ENCODE data around the gene ZNF316.

Gene ZNF316

DNA sequence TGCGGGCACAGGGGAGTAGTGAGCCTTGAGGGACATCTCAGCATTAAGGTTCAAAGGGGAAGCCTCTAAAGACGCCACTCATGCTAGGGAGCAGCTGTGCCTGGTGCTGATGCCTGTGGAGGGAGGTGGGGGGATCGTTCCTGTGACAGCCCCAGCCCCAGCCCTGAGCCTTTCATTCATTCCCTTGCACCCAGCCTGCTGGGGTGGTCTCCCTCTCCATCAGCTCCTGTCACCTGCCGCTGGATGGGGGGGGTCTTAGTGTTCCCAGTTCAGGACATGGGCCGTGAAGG, 11.6 kb downstream of the ZNF316 start:
- no peak for DNase-seq (ENCODE audit: low spot score)
- TF ChIP-seq, protein P1, sequence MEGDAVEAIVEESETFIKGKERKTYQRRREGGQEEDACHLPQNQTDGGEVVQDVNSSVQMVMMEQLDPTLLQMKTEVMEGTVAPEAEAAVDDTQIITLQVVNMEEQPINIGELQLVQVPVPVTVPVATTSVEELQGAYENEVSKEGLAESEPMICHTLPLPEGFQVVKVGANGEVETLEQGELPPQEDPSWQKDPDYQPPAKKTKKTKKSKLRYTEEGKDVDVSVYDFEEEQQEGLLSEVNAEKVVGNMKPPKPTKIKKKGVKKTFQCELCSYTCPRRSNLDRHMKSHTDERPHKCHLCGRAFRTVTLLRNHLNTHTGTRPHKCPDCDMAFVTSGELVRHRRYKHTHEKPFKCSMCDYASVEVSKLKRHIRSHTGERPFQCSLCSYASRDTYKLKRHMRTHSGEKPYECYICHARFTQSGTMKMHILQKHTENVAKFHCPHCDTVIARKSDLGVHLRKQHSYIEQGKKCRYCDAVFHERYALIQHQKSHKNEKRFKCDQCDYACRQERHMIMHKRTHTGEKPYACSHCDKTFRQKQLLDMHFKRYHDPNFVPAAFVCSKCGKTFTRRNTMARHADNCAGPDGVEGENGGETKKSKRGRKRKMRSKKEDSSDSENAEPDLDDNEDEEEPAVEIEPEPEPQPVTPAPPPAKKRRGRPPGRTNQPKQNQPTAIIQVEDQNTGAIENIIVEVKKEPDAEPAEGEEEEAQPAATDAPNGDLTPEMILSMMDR (IDR thresholded peaks at IDR 0.05; ENCODE audit: extremely low read depth, missing control alignments) = no peak

DNA sequence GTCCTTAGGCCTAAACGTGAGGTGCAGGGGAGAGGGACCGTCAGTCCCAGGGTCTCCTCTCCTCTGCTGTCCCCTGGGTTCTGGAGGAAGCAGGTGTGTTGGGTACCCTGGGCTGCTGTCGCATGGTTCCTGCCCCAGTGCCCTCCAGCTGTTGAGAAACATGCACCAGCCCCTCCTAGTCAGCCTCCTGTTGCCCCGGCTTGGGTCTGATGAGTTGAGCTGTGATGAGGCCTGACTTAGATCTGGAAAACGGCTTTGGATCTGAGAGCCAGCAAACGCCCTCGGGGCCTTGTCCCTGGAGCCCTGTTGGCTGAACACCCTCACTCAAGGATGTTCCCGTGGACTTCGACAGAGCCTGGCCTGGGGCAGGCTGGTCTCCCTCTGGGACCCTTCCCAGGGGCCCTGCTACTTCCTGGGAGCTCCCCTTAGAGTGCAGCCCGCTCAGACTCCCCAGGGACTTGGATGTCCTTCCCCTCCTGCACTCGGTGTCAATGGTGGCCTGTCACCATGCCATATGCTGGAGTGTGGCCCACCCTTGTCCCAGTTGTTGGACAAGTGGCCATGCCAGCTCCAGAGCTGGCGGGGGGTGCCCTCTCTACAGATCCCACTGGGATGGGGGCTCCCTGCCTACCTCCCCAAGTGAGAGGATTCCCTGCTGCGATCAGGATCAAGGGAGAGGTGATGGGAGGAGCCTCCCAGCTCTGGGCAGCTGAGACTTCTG, 12.3 kb downstream of the ZNF316 start:
- TF ChIP-seq, protein P1 (IDR thresholded peaks at IDR 0.05; ENCODE audit: extremely low read depth, missing control alignments) = no peak
- no peak for DNase-seq (ENCODE audit: low spot score)

DNA sequence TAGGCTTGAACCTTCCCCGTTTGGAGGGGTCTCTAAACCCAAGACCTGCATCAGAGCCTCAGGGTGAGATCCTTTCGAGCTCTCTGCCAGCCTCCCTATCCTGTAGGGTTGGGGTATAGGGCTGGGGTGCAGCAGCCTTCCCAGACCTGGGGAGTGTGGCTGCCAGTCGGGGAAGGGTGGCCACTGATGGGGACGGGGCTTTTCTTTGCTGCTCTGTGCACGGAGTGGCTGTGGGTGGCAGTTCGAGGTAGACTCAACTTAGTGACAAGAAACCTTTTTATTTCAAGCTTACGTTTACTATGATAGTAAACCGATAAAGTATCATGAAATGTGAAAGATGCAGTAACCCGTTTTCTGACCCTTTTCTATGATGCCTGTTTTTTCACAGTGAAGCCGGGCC, 13.0 kb downstream of the ZNF316 start:
- TF ChIP-seq, protein P1 (IDR thresholded peaks at IDR 0.05; ENCODE audit: extremely low read depth, missing control alignments) = no peak
- no peak for DNase-seq (ENCODE audit: low spot score)

DNA sequence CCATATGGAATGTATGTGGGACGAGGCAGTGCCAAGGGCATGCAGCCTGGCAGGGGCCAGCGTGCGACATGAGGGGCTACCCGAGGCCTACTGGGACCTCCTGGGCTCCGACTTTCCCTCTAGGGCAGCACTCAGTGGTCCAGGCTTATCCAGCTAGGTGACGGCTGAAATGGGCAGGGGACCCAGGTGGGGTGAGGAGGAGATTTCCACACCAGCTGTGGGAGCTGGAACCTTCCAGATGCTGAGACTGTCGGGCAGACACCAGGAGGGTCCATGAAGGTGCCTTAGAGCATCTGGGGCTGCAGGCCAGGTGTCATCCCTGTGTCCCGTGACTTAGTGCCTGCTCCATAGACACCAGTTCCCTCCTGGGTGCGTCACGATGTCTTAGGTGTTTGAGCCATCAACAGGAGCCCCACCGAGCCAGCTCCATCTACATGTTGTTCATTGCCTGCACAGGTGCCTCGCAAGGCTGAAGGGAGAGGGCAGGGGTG, 13.4 kb downstream of the ZNF316 start:
- TF ChIP-seq, protein P1 (IDR thresholded peaks at IDR 0.05; ENCODE audit: extremely low read depth, missing control alignments) = no peak
- DNase-seq (ENCODE audit: low spot score) = no peak

DNA sequence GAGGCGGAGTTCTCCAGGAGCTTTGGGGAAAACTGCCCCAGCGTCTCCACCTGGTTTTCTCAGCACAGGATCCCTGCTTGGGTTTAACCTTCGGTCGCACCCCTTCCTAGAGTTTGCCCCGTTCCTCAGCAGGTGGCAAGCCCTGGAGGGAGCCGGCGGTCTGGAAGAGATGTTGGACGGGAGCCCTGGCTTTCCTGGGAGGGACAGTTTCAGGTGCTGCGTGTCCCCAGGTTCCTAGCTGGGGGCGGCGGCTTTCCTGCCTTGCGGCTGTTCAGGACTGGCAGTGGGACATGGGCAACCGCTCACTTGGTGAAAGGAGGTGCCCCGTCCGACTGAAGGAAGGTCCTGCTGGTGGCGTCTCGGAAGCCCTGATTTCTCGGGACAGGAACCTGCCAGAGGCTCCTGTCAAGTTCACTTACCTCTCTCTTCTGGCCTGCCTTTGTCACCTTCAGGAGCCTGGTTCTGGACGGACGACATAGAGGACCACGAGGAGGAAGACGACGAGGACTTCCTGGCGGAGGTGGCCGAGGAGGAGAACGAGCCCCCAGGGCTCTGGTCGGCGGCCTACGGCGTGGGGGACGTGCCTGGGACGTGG, 14.8 kb downstream of the ZNF316 start:
- TF ChIP-seq, protein P1 (IDR thresholded peaks at IDR 0.05; ENCODE audit: extremely low read depth, missing control alignments) = no peak

DNA sequence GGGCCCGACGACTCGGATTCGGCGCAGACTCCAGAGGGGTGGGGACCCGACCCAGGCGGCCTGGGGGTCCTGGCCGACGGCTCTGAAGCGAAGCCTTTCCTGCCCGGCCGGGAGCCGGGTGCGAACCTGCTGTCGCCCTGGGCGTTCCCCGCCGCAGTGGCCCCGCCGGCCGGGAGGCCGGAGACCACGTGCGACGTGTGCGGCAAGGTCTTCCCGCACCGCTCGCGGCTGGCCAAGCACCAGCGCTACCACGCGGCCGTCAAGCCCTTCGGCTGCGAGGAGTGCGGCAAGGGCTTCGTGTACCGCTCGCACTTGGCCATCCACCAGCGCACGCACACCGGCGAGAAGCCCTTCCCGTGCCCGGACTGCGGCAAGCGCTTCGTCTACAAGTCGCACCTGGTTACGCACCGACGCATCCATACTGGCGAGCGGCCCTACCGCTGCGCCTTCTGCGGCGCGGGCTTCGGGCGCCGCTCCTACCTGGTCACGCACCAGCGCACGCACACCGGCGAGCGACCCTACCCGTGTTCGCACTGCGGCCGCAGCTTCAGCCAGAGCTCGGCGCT, 15.4 kb downstream of the ZNF316 start:
- TF ChIP-seq, protein P1 (IDR thresholded peaks at IDR 0.05; ENCODE audit: extremely low read depth, missing control alignments) = no peak
- no peak for DNase-seq (ENCODE audit: low spot score)

More for the DNA sequence above, 14.8 kb downstream of the ZNF316 start:
- no peak for DNase-seq (ENCODE audit: low spot score)
